Hepatocyte (in vitro differentiated cells): ENCODE data around the gene JAKMIP1.

ENCODE experiments used
- EZH2 ChIP-seq: fragments of 200-600 bp; sonication (generic); IDR thresholded peaks from 2 replicates; pipeline ENCODE4 v1.6.1; 2016; ENCODE audit warnings: antibody characterized with exemption, mild to moderate bottlenecking, borderline replicate concordance
- EZH2phosphoT487 ChIP-seq: fragments of 200-600 bp; sonication (generic); IDR thresholded peaks from one replicate; pipeline ENCODE4 v1.6.1; 2018; ENCODE audit warnings: antibody characterized with exemption, mild to moderate bottlenecking, low read depth, moderate library complexity; ENCODE audit not compliant: unreplicated experiment, severe bottlenecking
- TF ChIP-seq, protein P1 (sequence below): fragments of 200-600 bp; sonication (generic); IDR thresholded peaks from 2 replicates; pipeline ENCODE4 v1.5.1; 2016; ENCODE audit warnings: antibody characterized with exemption, mild to moderate bottlenecking; ENCODE audit not compliant: poor library complexity

DNA sequence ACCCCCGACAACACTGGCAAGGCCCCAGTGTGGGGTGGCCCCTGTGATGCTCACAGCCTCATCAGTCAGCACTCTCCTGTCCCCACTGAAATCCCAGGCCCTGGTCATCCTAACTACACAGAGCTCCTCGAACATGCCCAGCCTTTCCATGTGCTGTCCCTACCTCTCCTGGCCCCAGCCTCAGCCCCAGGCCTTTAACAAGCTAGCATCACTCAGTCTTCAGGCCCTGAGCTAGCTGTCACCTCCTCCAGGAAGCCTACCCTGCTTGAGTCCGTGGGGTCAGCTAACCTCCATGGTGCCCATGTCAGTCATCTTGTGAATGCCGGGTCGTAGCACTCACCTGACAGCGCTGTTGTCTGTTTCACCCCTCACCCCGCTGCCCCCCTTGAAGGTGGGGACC lies 156.5 kb downstream of the JAKMIP1 start:
- TF ChIP-seq, protein P1, sequence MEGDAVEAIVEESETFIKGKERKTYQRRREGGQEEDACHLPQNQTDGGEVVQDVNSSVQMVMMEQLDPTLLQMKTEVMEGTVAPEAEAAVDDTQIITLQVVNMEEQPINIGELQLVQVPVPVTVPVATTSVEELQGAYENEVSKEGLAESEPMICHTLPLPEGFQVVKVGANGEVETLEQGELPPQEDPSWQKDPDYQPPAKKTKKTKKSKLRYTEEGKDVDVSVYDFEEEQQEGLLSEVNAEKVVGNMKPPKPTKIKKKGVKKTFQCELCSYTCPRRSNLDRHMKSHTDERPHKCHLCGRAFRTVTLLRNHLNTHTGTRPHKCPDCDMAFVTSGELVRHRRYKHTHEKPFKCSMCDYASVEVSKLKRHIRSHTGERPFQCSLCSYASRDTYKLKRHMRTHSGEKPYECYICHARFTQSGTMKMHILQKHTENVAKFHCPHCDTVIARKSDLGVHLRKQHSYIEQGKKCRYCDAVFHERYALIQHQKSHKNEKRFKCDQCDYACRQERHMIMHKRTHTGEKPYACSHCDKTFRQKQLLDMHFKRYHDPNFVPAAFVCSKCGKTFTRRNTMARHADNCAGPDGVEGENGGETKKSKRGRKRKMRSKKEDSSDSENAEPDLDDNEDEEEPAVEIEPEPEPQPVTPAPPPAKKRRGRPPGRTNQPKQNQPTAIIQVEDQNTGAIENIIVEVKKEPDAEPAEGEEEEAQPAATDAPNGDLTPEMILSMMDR, result no peak
- no peak for TF ChIP-seq EZH2
- no peak for TF ChIP-seq EZH2phosphoT487
